Astrocyte (in vitro differentiated cells and primary cell): Measurements from ENCODE around the gene SMARCB1. TPM values are rescaled to one million over a fixed set of nuclear protein-coding genes. Genes with fewer than 3 reads are reported as not detected.

Experiments used
- DNase-seq: peaks from one replicate; pipeline ENCODE4 v3.0.0-alpha.2; 2010; ENCODE audit warnings: low read depth
- FAIRE-seq: peaks from 2 replicates; lab custom pipeline; 2011; peaks lifted over from hg19 to GRCh38; lab: Jason Lieb, UNC
- H2AFZ ChIP-seq: 2 replicates; pipeline ENCODE4 v1.6.0; 2012; ENCODE audit warnings: low read depth, low read length, inconsistent platforms
- H3K27ac ChIP-seq: 2 replicates; pipeline ENCODE4 v1.5.1; 2011; ENCODE audit warnings: low read depth, low read length, inconsistent platforms
- H3K27me3 ChIP-seq: 2 replicates; pipeline ENCODE4 v1.6.0; 2011; ENCODE audit warnings: low read length, inconsistent platforms; ENCODE audit not compliant: insufficient read depth
- H3K36me3 ChIP-seq: 2 replicates; pipeline ENCODE4 v1.5.1; 2011; ENCODE audit warnings: low read length, inconsistent platforms; ENCODE audit not compliant: insufficient read depth
- H3K4me1 ChIP-seq: 2 replicates; pipeline ENCODE4 v1.5.1; 2011; ENCODE audit warnings: low read length, inconsistent platforms; ENCODE audit not compliant: insufficient read depth
- H3K4me2 ChIP-seq: 2 replicates; pipeline ENCODE4 v1.6.0; 2012; ENCODE audit warnings: low read length, inconsistent platforms
- H3K4me3 ChIP-seq: 2 replicates; pipeline ENCODE4 v1.5.1; 2011; ENCODE audit warnings: low read depth, mild to moderate bottlenecking, low read length, inconsistent platforms; ENCODE audit not compliant: insufficient read depth
- H3K79me2 ChIP-seq: 2 replicates; pipeline ENCODE4 v1.6.0; 2012; ENCODE audit warnings: mild to moderate bottlenecking, low read length, inconsistent platforms; ENCODE audit not compliant: insufficient read depth
- H3K9ac ChIP-seq: 2 replicates; pipeline ENCODE4 v1.6.0; 2012; ENCODE audit warnings: mild to moderate bottlenecking, low read length, inconsistent platforms
- H3K9me3 ChIP-seq: 2 replicates; pipeline ENCODE4 v1.5.1; 2012; ENCODE audit warnings: low read depth, mild to moderate bottlenecking, low read length, inconsistent platforms; ENCODE audit not compliant: insufficient read depth
- H4K20me1 ChIP-seq: 2 replicates; pipeline ENCODE4 v1.6.0; 2012; ENCODE audit warnings: low read length, inconsistent platforms; ENCODE audit not compliant: insufficient read depth
- H3K27ac Mint-ChIP-seq: one replicate; pipeline ENCODE4 v1.8.0; 2021; ENCODE audit warnings: mild to moderate bottlenecking, mixed read lengths; ENCODE audit not compliant: unreplicated experiment
- H3K27me3 Mint-ChIP-seq: one replicate; pipeline ENCODE4 v1.8.0; 2021; ENCODE audit warnings: low read depth, mixed read lengths; ENCODE audit not compliant: unreplicated experiment
- H3K36me3 Mint-ChIP-seq: one replicate; pipeline ENCODE4 v1.8.0; 2021; ENCODE audit warnings: low read depth, mixed read lengths; ENCODE audit not compliant: unreplicated experiment
- H3K4me1 Mint-ChIP-seq: one replicate; pipeline ENCODE4 v1.8.0; 2021; ENCODE audit warnings: low read depth, mixed read lengths; ENCODE audit not compliant: unreplicated experiment
- H3K4me3 Mint-ChIP-seq: one replicate; pipeline ENCODE4 v1.8.0; 2021; ENCODE audit warnings: mild to moderate bottlenecking, moderate library complexity, mixed read lengths; ENCODE audit not compliant: unreplicated experiment
- H3K9me3 Mint-ChIP-seq: one replicate; pipeline ENCODE4 v1.8.0; 2021; ENCODE audit warnings: mild to moderate bottlenecking, mixed read lengths; ENCODE audit not compliant: unreplicated experiment
- CTCF ChIP-seq: IDR thresholded peaks from 2 replicates; pipeline ENCODE4 v1.5.1; 2011; ENCODE audit warnings: low read depth, mild to moderate bottlenecking, inconsistent platforms, low read length, moderate library complexity; ENCODE audit not compliant: insufficient read depth
- EZH2 ChIP-seq: IDR thresholded peaks from 2 replicates; pipeline ENCODE4 v1.6.1; 2012; ENCODE audit warnings: mild to moderate bottlenecking, low read length, inconsistent platforms; ENCODE audit not compliant: insufficient read depth
- total RNA-seq: library from RNA; stranded (reverse); gene quantifications from 2 replicates; pipeline ENCODE4 v1.2.1, GENCODE V29; 2021

SMARCB1 gene
- total RNA-seq, 1 donor from 2014 or later: 91.3 TPM

- Mint-ChIP-seq H3K27ac (no peak overlapping the region), H3K9me3 (no peaks in the 10 kb centered on the region), H3K36me3 (no peaks in the 10 kb centered on the region), H3K4me1 (peaks cover 32% of the 10 kb centered on the region), H3K27me3 (peaks cover 9% of the 10 kb centered on the region), H3K4me3 (no peak overlapping the region)
- no peak overlapping the region for H3K27ac ChIP-seq
- H4K20me1 ChIP-seq: no peaks in the 10 kb centered on the region
- peaks cover 18% of the 10 kb centered on the region for H3K4me1 ChIP-seq
- TF ChIP-seq CTCF (peak; percentile 68), EZH2 (no peak)
- no peaks in the 10 kb centered on the region for H3K79me2 ChIP-seq
- peak overlapping the region; percentile 85 for H2AFZ ChIP-seq
- no peak for FAIRE-seq
- H3K9me3 ChIP-seq: no peaks in the 10 kb centered on the region
- H3K4me3 ChIP-seq: no peak overlapping the region
- no peak for DNase-seq
- no peaks in the 10 kb centered on the region for H3K27me3 ChIP-seq
- H3K4me2 ChIP-seq: peak overlapping the region; percentile 77
- no peak overlapping the region for H3K9ac ChIP-seq
- no peaks in the 10 kb centered on the region for H3K36me3 ChIP-seq
Measured at GRCh38 chr22:23849009-23850006, 62.5 kb downstream of the SMARCB1 start.

GRCh38 chr22:23850136-23850611, 63.4 kb downstream of the SMARCB1 start:
- Histone ChIP-seq H3K9me3 (no peaks in the 10 kb centered on the region), H3K27me3 (no peaks in the 10 kb centered on the region), H3K36me3 (no peaks in the 10 kb centered on the region), H3K79me2 (no peaks in the 10 kb centered on the region), H3K4me2 (no peak overlapping the region), H3K27ac (no peak overlapping the region), H3K4me3 (no peak overlapping the region), H3K4me1 (peaks cover 11% of the 10 kb centered on the region), H3K9ac (no peak overlapping the region), H4K20me1 (no peaks in the 10 kb centered on the region), H2AFZ (no peak overlapping the region)
- H3K9me3 Mint-ChIP-seq: no peaks in the 10 kb centered on the region
- no peak for FAIRE-seq
- H3K4me3 Mint-ChIP-seq: no peak overlapping the region
- TF ChIP-seq CTCF (no peak), EZH2 (no peak)
- peaks cover 26% of the 10 kb centered on the region for H3K4me1 Mint-ChIP-seq
- H3K27ac Mint-ChIP-seq: no peak overlapping the region
- H3K27me3 Mint-ChIP-seq: peaks cover 9% of the 10 kb centered on the region
- no peaks in the 10 kb centered on the region for H3K36me3 Mint-ChIP-seq
- DNase-seq: no peak
